HG03575 (cell line): ENCODE results near the gene URI1.
"Not testable (repeated sequence)": the region's sequence is repeated elsewhere in the genome, so short reads cannot be mapped to it uniquely, and the experiment has no call there.

ENCODE experiments used
- ATAC-seq: cut with Tn5 transposase; IDR thresholded peaks from one replicate; pipeline ENCODE4 v1.9.1; 2021; ENCODE audit not compliant: unreplicated experiment, insufficient number of reproducible peaks, low FRiP score; ENCODE audit errors: extremely low read depth

Gene URI1

GRCh38 chr19:29936409-29936808 lies 5.6 kb upstream of the URI1 start:
- ATAC-seq: no peak

GRCh38 chr19:29939628-29940027 lies 2.4 kb upstream of the URI1 start:
- no peak for ATAC-seq

GRCh38 chr19:29940971-29941585 lies 961 bp upstream of the URI1 start:
- no peak for ATAC-seq

GRCh38 chr19:29942404-29943261 lies 594 bp downstream of the URI1 start:
- ATAC-seq: no peak

- ATAC-seq: no peak
These were observed 1.6 kb downstream of the URI1 start for GRCh38 chr19:29943615-29944014.

- ATAC-seq: no peak
These were observed 2.5 kb downstream of the URI1 start for GRCh38 chr19:29944390-29945012.

GRCh38 chr19:29945017-29945416 lies 3.0 kb downstream of the URI1 start:
- no peak for ATAC-seq

GRCh38 chr19:29945433-29945832 lies 3.4 kb downstream of the URI1 start:
- ATAC-seq: no peak

GRCh38 chr19:29946645-29947044 lies 4.6 kb downstream of the URI1 start:
- ATAC-seq: no peak

GRCh38 chr19:29947871-29948270 lies 5.8 kb downstream of the URI1 start:
- ATAC-seq: no peak

- not testable (repeated sequence) for ATAC-seq
These were observed 6.9 kb downstream of the URI1 start for GRCh38 chr19:29948759-29949470.

- no peak for ATAC-seq
These were observed 10.1 kb downstream of the URI1 start for GRCh38 chr19:29952177-29952576.

- no peak for ATAC-seq
These were observed 10.6 kb downstream of the URI1 start for GRCh38 chr19:29952646-29953045.

- ATAC-seq: no peak
These were observed 11.6 kb downstream of the URI1 start for GRCh38 chr19:29953352-29954247.

GRCh38 chr19:29956855-29957254 lies 14.8 kb downstream of the URI1 start:
- no peak for ATAC-seq

- ATAC-seq: no peak
These were observed 19.3 kb downstream of the URI1 start for GRCh38 chr19:29961311-29961710.

GRCh38 chr19:29962793-29963192 lies 20.8 kb downstream of the URI1 start:
- no peak for ATAC-seq

GRCh38 chr19:29963576-29963975 lies 21.5 kb downstream of the URI1 start:
- ATAC-seq: no peak

- ATAC-seq: no peak
These were observed 22.1 kb downstream of the URI1 start for GRCh38 chr19:29964171-29964570.
